Fibroblast of lung (primary cell): Measurements from ENCODE around the gene SLC34A3. TPM values are rescaled to one million over a fixed set of nuclear protein-coding genes. Genes with fewer than 3 reads are reported as not detected.

Experiments used
- DNase-seq, 2 donors: peaks; one replicate each; pipeline versions ENCODE4 v3.0.0 to v3.0.0-alpha.2; 2010; ENCODE audit warnings: low read depth in 2 of 2
- H2AFZ ChIP-seq: 2 replicates; pipeline ENCODE4 v1.5.1; 2012; ENCODE audit warnings: low read length, control low read depth, inconsistent platforms
- H3K27ac ChIP-seq: 2 replicates; pipeline ENCODE4 v1.5.1; 2011; ENCODE audit warnings: low read length, control low read depth; ENCODE audit not compliant: insufficient read depth
- H3K27me3 ChIP-seq: 2 replicates; pipeline ENCODE4 v1.5.1; 2011; ENCODE audit warnings: mild to moderate bottlenecking, low read length; ENCODE audit not compliant: control insufficient read depth, insufficient read depth
- H3K36me3 ChIP-seq: 2 replicates; pipeline ENCODE4 v1.5.1; 2011; ENCODE audit warnings: low read length; ENCODE audit not compliant: control insufficient read depth, insufficient read depth
- H3K4me1 ChIP-seq: 2 replicates; pipeline ENCODE4 v1.5.1; 2011; ENCODE audit warnings: low read length; ENCODE audit not compliant: control insufficient read depth, insufficient read depth; ENCODE audit errors: extremely low read depth
- H3K4me2 ChIP-seq: 2 replicates; pipeline ENCODE4 v1.5.1; 2011; ENCODE audit warnings: low read length, control low read depth; ENCODE audit not compliant: insufficient read depth; ENCODE audit errors: extremely low read depth
- H3K4me3 ChIP-seq, 4 experiments: fragments of 200-600 bp in 1 of 4; sonication (generic) in 1 of 4; replicated peaks in 1 of 4; 2 replicates each; pipeline ENCODE4 v1.5.1; 2011 to 2016; ENCODE audit warnings: low read length in 4 of 4, low read depth in 3 of 4, mild to moderate bottlenecking in 3 of 4, control low read depth in 2 of 4, inconsistent platforms in 1 of 4, mixed read lengths in 1 of 4; ENCODE audit not compliant: insufficient read depth in 1 of 4; ENCODE audit errors: control extremely low read depth in 1 of 4
- H3K79me2 ChIP-seq: 2 replicates; pipeline ENCODE4 v1.5.1; 2012; ENCODE audit warnings: mild to moderate bottlenecking, low read length, inconsistent platforms; ENCODE audit not compliant: control insufficient read depth, insufficient read depth
- H3K9ac ChIP-seq: 2 replicates; pipeline ENCODE4 v1.5.1; 2011; ENCODE audit warnings: mild to moderate bottlenecking, low read length, control low read depth; ENCODE audit not compliant: insufficient read depth
- H3K9me3 ChIP-seq: 2 replicates; pipeline ENCODE4 v1.5.1; 2012; ENCODE audit warnings: low read depth, low read length; ENCODE audit not compliant: control insufficient read depth, insufficient read depth
- H4K20me1 ChIP-seq: 2 replicates; pipeline ENCODE4 v1.5.1; 2011; ENCODE audit warnings: low read length; ENCODE audit not compliant: control insufficient read depth, insufficient read depth; ENCODE audit errors: extremely low read depth
- CTCF ChIP-seq, 2 donors: IDR thresholded peaks in 1 of 2; conservative IDR thresholded peaks in 1 of 2; 1 replicate in 1 of 2; 2 replicates in 1 of 2; pipeline ENCODE4 v1.5.1; 2011 to 2012; ENCODE audit warnings: low read length in 2 of 2, control low read depth in 1 of 2, inconsistent platforms in 1 of 2, low read depth in 1 of 2, mild to moderate bottlenecking in 1 of 2
- EZH2 ChIP-seq: IDR thresholded peaks from 2 replicates; pipeline ENCODE4 v1.5.1; 2012; ENCODE audit warnings: low read length, control low read depth, mild to moderate bottlenecking; ENCODE audit errors: missing control alignments
- polyA plus RNA-seq, 2 donors: library from polyadenylated mRNA; depleted of rRNA in 1 of 2; stranded (reverse) in 1 of 2; unstranded in 1 of 2; fragments of >200 nt; gene quantifications; 2 replicates each; pipeline ENCODE4 v1.2.1, GENCODE V29; 2011 to 2012; ENCODE audit warnings: missing spikeins in 1 of 2
- total RNA-seq: library from RNA; depleted of rRNA; stranded (reverse); fragments of >200 nt; gene quantifications from 2 replicates; pipeline ENCODE4 v1.2.1, GENCODE V29; 2014

Gene SLC34A3
- total and polyA plus RNA-seq, 2 donors (not counting 1 experiment from before 2014, with no cell fraction given): not detected

- peaks cover 11% of the 10 kb centered on the region for H3K36me3 ChIP-seq
- no peaks in the 10 kb centered on the region for H3K27me3 ChIP-seq
- no peak overlapping the region for H3K4me2 ChIP-seq
- H3K4me1 ChIP-seq: peaks cover 8% of the 10 kb centered on the region
- no peak overlapping the region for H3K9ac ChIP-seq
- no peak overlapping the region for H2AFZ ChIP-seq
- DNase-seq: no peak
- H3K79me2 ChIP-seq: no peaks in the 10 kb centered on the region
- no peak overlapping the region for H3K27ac ChIP-seq
- no peak overlapping the region for H3K4me3 ChIP-seq
- no peaks in the 10 kb centered on the region for H3K9me3 ChIP-seq
- H4K20me1 ChIP-seq: no peaks in the 10 kb centered on the region
- TF ChIP-seq EZH2: no peak
- TF ChIP-seq CTCF (conservative IDR thresholded peaks at IDR 0.05 in 1 of 2, IDR thresholded peaks at IDR 0.05 in 1 of 2; ENCODE audit: low read depth in 1 of 2, low read length in 2 of 2): no peak
These were observed 10.9 kb upstream of the SLC34A3 start for GRCh38 chr9:137219757-137220316.

- no peak overlapping the region for H3K4me3 ChIP-seq
- H3K27me3 ChIP-seq: no peaks in the 10 kb centered on the region
- peaks cover 7% of the 10 kb centered on the region for H3K36me3 ChIP-seq
- no peak for TF ChIP-seq EZH2
- no peak for TF ChIP-seq CTCF (conservative IDR thresholded peaks at IDR 0.05 in 1 of 2, IDR thresholded peaks at IDR 0.05 in 1 of 2; ENCODE audit: low read depth in 1 of 2, low read length in 2 of 2)
- no peaks in the 10 kb centered on the region for H3K79me2 ChIP-seq
- no peaks in the 10 kb centered on the region for H3K9me3 ChIP-seq
- H4K20me1 ChIP-seq: no peaks in the 10 kb centered on the region
- no peak overlapping the region for H3K27ac ChIP-seq
- no peak overlapping the region for H3K9ac ChIP-seq
- no peak overlapping the region for H2AFZ ChIP-seq
- H3K4me1 ChIP-seq: peaks cover 8% of the 10 kb centered on the region
- DNase-seq: no peak
- H3K4me2 ChIP-seq: no peak overlapping the region
These were observed 10.2 kb upstream of the SLC34A3 start for GRCh38 chr9:137220317-137221094.

GRCh38 chr9:137221095-137221505, 9.6 kb upstream of the SLC34A3 start:
- H3K36me3 ChIP-seq: peaks cover 6% of the 10 kb centered on the region
- no peak for DNase-seq
- no peaks in the 10 kb centered on the region for H4K20me1 ChIP-seq
- H3K4me1 ChIP-seq: peaks cover 8% of the 10 kb centered on the region
- H3K9ac ChIP-seq: no peak overlapping the region
- no peaks in the 10 kb centered on the region for H3K9me3 ChIP-seq
- TF ChIP-seq EZH2 (no peak), CTCF (conservative IDR thresholded peaks at IDR 0.05 in 1 of 2, IDR thresholded peaks at IDR 0.05 in 1 of 2; ENCODE audit: low read depth in 1 of 2, low read length in 2 of 2) (no peak)
- no peaks in the 10 kb centered on the region for H3K79me2 ChIP-seq
- no peak overlapping the region for H3K4me3 ChIP-seq
- H3K27me3 ChIP-seq: no peaks in the 10 kb centered on the region
- no peak overlapping the region for H3K4me2 ChIP-seq
- no peak overlapping the region for H3K27ac ChIP-seq
- H2AFZ ChIP-seq: no peak overlapping the region
